OCI-LY1 (cell line): Measurements from ENCODE around the gene FGD4.

Experiments
- H2AFZ ChIP-seq: fragments of 200-600 bp; sonication (generic), shearing (Covaris generic); 2 replicates; pipeline ENCODE4 v1.6.0; 2014; ENCODE audit warnings: antibody characterized with exemption, mild to moderate bottlenecking, low read length
- H3F3A ChIP-seq: fragments of 200-600 bp; sonication (generic), shearing (Covaris generic); 2 replicates; pipeline ENCODE4 v1.6.0; 2014; ENCODE audit warnings: mild to moderate bottlenecking, antibody characterized with exemption, low read length, moderate library complexity; ENCODE audit not compliant: insufficient read depth
- H3K27ac ChIP-seq: fragments of 200-600 bp; sonication (generic); 2 replicates; pipeline ENCODE4 v1.5.1; 2014; ENCODE audit warnings: low read length, mixed run types, mild to moderate bottlenecking, low read depth; ENCODE audit not compliant: poor library complexity, severe bottlenecking
- H3K27me3 ChIP-seq: fragments of 200-600 bp; sonication (generic); 2 replicates; pipeline ENCODE4 v1.6.0; 2014; ENCODE audit warnings: antibody characterized with exemption, mild to moderate bottlenecking, low read length, moderate library complexity; ENCODE audit not compliant: insufficient read depth
- H3K36me3 ChIP-seq: fragments of 200-600 bp; sonication (generic); 2 replicates; pipeline ENCODE4 v1.6.1; 2014; ENCODE audit warnings: mild to moderate bottlenecking, antibody characterized with exemption, low read length, moderate library complexity, mixed read lengths; ENCODE audit not compliant: insufficient read depth
- H3K4me1 ChIP-seq: fragments of 200-600 bp; sonication (generic); 2 replicates; pipeline ENCODE4 v1.5.1; 2014; ENCODE audit warnings: mild to moderate bottlenecking, low read length, moderate library complexity; ENCODE audit not compliant: insufficient read depth, severe bottlenecking
- H3K4me2 ChIP-seq: fragments of 200-600 bp; sonication (generic), shearing (Covaris generic); 2 replicates; pipeline ENCODE4 v1.6.1; 2014; ENCODE audit warnings: low read length
- H3K4me3 ChIP-seq: fragments of 200-600 bp; sonication (generic); 2 replicates; pipeline ENCODE4 v1.5.1; 2014; ENCODE audit warnings: low read length, low read depth, mild to moderate bottlenecking, mixed read lengths; ENCODE audit not compliant: poor library complexity, severe bottlenecking
- H3K79me2 ChIP-seq: fragments of 200-600 bp; shearing (Covaris generic); 2 replicates; pipeline ENCODE4 v1.6.1; 2016; ENCODE audit warnings: mixed run types, low read length, mixed read lengths; ENCODE audit not compliant: insufficient read depth
- H3K9ac ChIP-seq: fragments of 200-600 bp; sonication (generic), shearing (Covaris generic); 2 replicates; pipeline ENCODE4 v1.6.1; 2014; ENCODE audit warnings: mild to moderate bottlenecking, low read length, mixed read lengths
- H3K9me2 ChIP-seq: fragments of 200-600 bp; sonication (generic), shearing (Covaris generic); 2 replicates; pipeline ENCODE4 v1.6.1; 2014; ENCODE audit warnings: low read depth, mild to moderate bottlenecking, low read length, mixed read lengths
- H3K9me3 ChIP-seq: fragments of 200-600 bp; shearing (Covaris generic); 2 replicates; pipeline ENCODE4 v1.6.1; 2014; ENCODE audit warnings: low read length, mixed read lengths
- H4K20me1 ChIP-seq: fragments of 200-600 bp; sonication (generic), shearing (Covaris generic); 2 replicates; pipeline ENCODE4 v1.6.0; 2016; ENCODE audit warnings: mild to moderate bottlenecking, low read length; ENCODE audit not compliant: insufficient read depth
- EZH2 ChIP-seq: fragments of 200-600 bp; sonication (generic), shearing (Covaris generic); IDR thresholded peaks from 2 replicates; pipeline ENCODE4 v1.8.0; 2017; ENCODE audit warnings: borderline replicate concordance, mixed run types, mild to moderate bottlenecking, antibody characterized with exemption, low read length, moderate library complexity, mixed read lengths
- TF ChIP-seq, protein P1 (sequence below): fragments of 200-600 bp; sonication (generic), shearing (Covaris generic); IDR thresholded peaks from 2 replicates; pipeline ENCODE4 v1.5.1; 2017; ENCODE audit warnings: mild to moderate bottlenecking, antibody characterized with exemption, low read length, moderate library complexity, mixed read lengths

Gene FGD4

GRCh38 chr12:32377344-32378055 is 21.9 kb upstream of the FGD4 start:
- H3K4me1 ChIP-seq, result no peaks in the 10 kb centered on the region
- no peaks in the 10 kb centered on the region for H3K9me2 ChIP-seq
- H3F3A ChIP-seq, result no peaks in the 10 kb centered on the region
- TF ChIP-seq, protein P1, sequence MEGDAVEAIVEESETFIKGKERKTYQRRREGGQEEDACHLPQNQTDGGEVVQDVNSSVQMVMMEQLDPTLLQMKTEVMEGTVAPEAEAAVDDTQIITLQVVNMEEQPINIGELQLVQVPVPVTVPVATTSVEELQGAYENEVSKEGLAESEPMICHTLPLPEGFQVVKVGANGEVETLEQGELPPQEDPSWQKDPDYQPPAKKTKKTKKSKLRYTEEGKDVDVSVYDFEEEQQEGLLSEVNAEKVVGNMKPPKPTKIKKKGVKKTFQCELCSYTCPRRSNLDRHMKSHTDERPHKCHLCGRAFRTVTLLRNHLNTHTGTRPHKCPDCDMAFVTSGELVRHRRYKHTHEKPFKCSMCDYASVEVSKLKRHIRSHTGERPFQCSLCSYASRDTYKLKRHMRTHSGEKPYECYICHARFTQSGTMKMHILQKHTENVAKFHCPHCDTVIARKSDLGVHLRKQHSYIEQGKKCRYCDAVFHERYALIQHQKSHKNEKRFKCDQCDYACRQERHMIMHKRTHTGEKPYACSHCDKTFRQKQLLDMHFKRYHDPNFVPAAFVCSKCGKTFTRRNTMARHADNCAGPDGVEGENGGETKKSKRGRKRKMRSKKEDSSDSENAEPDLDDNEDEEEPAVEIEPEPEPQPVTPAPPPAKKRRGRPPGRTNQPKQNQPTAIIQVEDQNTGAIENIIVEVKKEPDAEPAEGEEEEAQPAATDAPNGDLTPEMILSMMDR, result no peak
- no peak for TF ChIP-seq EZH2
- no peaks in the 10 kb centered on the region for H3K36me3 ChIP-seq
- H4K20me1 ChIP-seq, result no peaks in the 10 kb centered on the region
- no peak overlapping the region for H2AFZ ChIP-seq
- no peak overlapping the region for H3K27ac ChIP-seq
- no peak overlapping the region for H3K4me3 ChIP-seq
- no peaks in the 10 kb centered on the region for H3K27me3 ChIP-seq
- no peak overlapping the region for H3K9ac ChIP-seq
- H3K9me3 ChIP-seq, result no peaks in the 10 kb centered on the region
- H3K79me2 ChIP-seq, result no peaks in the 10 kb centered on the region
- no peak overlapping the region for H3K4me2 ChIP-seq

- Histone ChIP-seq H3K9ac (no peak overlapping the region), H2AFZ (no peak overlapping the region), H3K36me3 (no peaks in the 10 kb centered on the region), H3K27ac (no peak overlapping the region), H3K9me2 (no peaks in the 10 kb centered on the region), H4K20me1 (no peaks in the 10 kb centered on the region), H3K4me1 (no peaks in the 10 kb centered on the region), H3K4me3 (no peak overlapping the region), H3F3A (no peaks in the 10 kb centered on the region), H3K4me2 (no peak overlapping the region), H3K27me3 (no peaks in the 10 kb centered on the region), H3K79me2 (no peaks in the 10 kb centered on the region), H3K9me3 (no peaks in the 10 kb centered on the region)
- no peak for TF ChIP-seq EZH2
- TF ChIP-seq, protein P1, result no peak
These were observed 20.1 kb upstream of the FGD4 start for GRCh38 chr12:32379213-32379612.

GRCh38 chr12:32379667-32380066 is 19.7 kb upstream of the FGD4 start:
- TF ChIP-seq, protein P1, result no peak
- no peak for TF ChIP-seq EZH2
- no peak overlapping the region for H3K4me2 ChIP-seq
- no peaks in the 10 kb centered on the region for H3K27me3 ChIP-seq
- H2AFZ ChIP-seq, result no peak overlapping the region
- no peaks in the 10 kb centered on the region for H4K20me1 ChIP-seq
- no peaks in the 10 kb centered on the region for H3K9me3 ChIP-seq
- H3K4me3 ChIP-seq, result no peak overlapping the region
- H3K36me3 ChIP-seq, result no peaks in the 10 kb centered on the region
- no peaks in the 10 kb centered on the region for H3K9me2 ChIP-seq
- H3K4me1 ChIP-seq, result no peaks in the 10 kb centered on the region
- H3F3A ChIP-seq, result no peaks in the 10 kb centered on the region
- H3K27ac ChIP-seq, result no peak overlapping the region
- H3K79me2 ChIP-seq, result no peaks in the 10 kb centered on the region
- no peak overlapping the region for H3K9ac ChIP-seq
